GM12865 (cell line): ENCODE measurements around the gene PTPRE.

Source experiments
- DNase-seq: peaks from one replicate; pipeline ENCODE4 v3.0.0; 2010; ENCODE audit warnings: low read depth
- H3K4me3 ChIP-seq: 2 replicates; pipeline ENCODE4 v1.5.1; 2011; ENCODE audit warnings: mild to moderate bottlenecking, low read depth, low read length, control low read depth
- TF ChIP-seq, protein P1 (sequence below): IDR thresholded peaks from 2 replicates; pipeline ENCODE4 v1.5.1; 2011; ENCODE audit warnings: low read length, control low read depth, low read depth, inconsistent platforms; ENCODE audit not compliant: insufficient read depth; ENCODE audit errors: missing control alignments

PTPRE gene

DNA sequence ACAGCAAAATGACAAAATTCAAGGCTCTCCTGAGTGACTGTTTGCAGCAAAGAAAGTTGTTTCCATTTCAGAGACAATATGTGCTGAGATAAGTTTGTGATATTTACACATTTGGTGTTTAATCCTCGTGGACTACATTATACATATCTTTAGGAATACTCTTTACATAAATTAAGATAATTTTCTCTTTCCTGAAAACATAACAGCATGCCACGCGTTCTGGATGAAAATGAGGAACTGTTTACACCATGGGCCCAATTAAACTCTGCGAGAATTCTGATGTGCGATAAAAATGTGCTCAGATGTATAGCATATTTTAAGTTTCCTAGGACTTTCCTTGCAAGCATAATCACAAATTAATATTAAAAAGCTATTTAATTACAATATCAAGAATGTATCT is 26.4 kb downstream of the PTPRE start:
- TF ChIP-seq, protein P1, sequence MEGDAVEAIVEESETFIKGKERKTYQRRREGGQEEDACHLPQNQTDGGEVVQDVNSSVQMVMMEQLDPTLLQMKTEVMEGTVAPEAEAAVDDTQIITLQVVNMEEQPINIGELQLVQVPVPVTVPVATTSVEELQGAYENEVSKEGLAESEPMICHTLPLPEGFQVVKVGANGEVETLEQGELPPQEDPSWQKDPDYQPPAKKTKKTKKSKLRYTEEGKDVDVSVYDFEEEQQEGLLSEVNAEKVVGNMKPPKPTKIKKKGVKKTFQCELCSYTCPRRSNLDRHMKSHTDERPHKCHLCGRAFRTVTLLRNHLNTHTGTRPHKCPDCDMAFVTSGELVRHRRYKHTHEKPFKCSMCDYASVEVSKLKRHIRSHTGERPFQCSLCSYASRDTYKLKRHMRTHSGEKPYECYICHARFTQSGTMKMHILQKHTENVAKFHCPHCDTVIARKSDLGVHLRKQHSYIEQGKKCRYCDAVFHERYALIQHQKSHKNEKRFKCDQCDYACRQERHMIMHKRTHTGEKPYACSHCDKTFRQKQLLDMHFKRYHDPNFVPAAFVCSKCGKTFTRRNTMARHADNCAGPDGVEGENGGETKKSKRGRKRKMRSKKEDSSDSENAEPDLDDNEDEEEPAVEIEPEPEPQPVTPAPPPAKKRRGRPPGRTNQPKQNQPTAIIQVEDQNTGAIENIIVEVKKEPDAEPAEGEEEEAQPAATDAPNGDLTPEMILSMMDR, result no peak
- no peak for DNase-seq
- H3K4me3 ChIP-seq, result no peak overlapping the region

- no peak overlapping the region for H3K4me3 ChIP-seq
- TF ChIP-seq, protein P1, result no peak
- DNase-seq, result no peak
These were observed 27.5 kb downstream of the PTPRE start for GRCh38 chr10:127934383-127934782.

GRCh38 chr10:127935071-127935561 is 28.2 kb downstream of the PTPRE start:
- TF ChIP-seq, protein P1, result no peak
- DNase-seq, result no peak
- H3K4me3 ChIP-seq, result no peak overlapping the region

DNA sequence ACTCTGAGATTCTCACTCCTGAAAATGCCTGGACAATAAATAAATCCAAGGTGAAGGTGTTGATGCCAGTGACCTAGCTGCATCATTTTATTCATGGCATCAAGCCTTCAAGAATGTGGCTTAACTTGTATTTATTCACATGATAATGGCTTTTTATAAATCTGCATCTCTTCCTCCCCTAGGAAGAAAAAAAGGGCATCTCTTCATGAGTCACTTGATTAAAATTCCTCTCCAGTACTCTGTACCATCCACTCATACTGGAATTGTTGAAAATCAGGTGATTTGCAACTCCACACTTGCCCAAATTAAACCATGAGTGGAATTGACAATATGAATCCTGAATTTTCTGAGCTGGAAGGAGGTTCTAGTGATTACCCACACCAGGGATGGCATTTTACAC is 30.2 kb downstream of the PTPRE start:
- TF ChIP-seq, protein P1, result no peak
- no peak overlapping the region for H3K4me3 ChIP-seq
- no peak for DNase-seq

DNA sequence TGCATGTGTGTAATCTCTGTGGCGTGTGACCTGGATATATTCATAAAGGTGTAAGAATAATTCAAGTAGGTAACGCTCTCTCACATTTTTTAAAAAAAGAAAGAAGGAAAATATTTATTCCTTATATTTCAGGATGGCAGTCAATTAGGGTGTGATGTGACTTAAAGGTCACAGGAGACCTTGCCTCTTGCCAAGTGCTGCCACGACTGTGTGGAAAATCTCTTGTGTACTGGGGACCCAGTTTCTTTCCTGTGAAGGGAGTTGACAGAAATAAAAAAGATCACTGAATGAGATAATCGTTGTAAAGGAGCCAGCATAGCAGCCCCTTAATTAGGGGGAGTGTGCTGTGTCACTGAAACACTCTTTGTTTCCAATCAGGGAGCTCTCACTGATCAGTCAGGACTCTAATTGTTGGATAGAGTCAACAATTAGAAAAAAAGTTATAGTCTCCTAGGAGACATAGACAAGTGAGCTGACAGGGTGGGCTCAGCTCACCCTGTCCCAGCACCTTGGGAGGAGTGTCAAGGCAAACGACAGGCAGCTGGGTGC is 31.1 kb downstream of the PTPRE start:
- no peak for DNase-seq
- H3K4me3 ChIP-seq, result no peak overlapping the region
- TF ChIP-seq, protein P1, result no peak

DNA sequence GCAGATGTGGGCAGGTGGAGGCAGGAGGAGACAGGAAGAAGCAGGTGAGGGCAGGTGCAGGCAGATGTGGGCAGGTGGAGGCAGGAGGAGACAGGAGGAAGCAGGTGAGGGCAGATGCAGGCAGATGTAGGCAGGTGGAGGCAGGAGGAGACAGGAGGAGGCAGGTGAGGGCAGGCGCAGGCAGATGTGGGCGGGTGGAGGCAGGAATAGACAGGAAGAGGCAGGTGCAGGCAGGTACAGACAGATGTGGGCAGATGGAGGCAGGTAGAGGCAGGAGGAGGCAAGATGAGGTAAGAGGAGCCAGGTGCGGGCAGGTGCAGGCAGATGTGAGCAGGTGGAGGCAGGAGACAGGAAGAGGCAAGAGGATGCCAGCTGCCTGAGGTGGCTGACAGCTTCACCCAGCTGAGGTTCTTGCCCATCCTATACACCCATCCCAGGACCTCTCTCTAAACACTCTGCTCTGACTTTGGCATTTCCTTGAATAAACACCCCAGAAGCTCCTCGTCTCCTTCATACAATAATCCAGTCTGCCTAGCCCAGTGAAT is 33.0 kb downstream of the PTPRE start:
- no peak overlapping the region for H3K4me3 ChIP-seq
- no peak for DNase-seq
- TF ChIP-seq, protein P1, result no peak
